ENCODE results near the gene AFG1L. TPM values are rescaled to one million over a fixed set of nuclear protein-coding genes. Genes with fewer than 3 reads are reported as not detected.
A peak's percentile ranks its signal among the peaks of the same experiment; 100 is the strongest.

AFG1L gene
- total RNA-seq, 1 experiment from 2014 or later = 7.9 TPM

GRCh38 chr6:108562503-108562993 lies 267.7 kb downstream of the AFG1L start (continued):
- TF ChIP-seq, protein P1, sequence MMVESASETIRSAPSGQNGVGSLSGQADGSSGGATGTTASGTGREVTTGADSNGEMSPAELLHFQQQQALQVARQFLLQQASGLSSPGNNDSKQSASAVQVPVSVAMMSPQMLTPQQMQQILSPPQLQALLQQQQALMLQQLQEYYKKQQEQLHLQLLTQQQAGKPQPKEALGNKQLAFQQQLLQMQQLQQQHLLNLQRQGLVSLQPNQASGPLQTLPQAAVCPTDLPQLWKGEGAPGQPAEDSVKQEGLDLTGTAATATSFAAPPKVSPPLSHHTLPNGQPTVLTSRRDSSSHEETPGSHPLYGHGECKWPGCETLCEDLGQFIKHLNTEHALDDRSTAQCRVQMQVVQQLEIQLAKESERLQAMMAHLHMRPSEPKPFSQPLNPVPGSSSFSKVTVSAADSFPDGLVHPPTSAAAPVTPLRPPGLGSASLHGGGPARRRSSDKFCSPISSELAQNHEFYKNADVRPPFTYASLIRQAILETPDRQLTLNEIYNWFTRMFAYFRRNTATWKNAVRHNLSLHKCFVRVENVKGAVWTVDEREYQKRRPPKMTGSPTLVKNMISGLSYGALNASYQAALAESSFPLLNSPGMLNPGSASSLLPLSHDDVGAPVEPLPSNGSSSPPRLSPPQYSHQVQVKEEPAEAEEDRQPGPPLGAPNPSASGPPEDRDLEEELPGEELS (CRISPR knock-in tag; IDR thresholded peaks at IDR 0.05) = peak; percentile 85; the same call in 1 of the 2 replicates
- no peak for TF ChIP-seq TEAD4 (CRISPR knock-in tag; IDR thresholded peaks at IDR 0.05)
- TF ChIP-seq, protein P2, sequence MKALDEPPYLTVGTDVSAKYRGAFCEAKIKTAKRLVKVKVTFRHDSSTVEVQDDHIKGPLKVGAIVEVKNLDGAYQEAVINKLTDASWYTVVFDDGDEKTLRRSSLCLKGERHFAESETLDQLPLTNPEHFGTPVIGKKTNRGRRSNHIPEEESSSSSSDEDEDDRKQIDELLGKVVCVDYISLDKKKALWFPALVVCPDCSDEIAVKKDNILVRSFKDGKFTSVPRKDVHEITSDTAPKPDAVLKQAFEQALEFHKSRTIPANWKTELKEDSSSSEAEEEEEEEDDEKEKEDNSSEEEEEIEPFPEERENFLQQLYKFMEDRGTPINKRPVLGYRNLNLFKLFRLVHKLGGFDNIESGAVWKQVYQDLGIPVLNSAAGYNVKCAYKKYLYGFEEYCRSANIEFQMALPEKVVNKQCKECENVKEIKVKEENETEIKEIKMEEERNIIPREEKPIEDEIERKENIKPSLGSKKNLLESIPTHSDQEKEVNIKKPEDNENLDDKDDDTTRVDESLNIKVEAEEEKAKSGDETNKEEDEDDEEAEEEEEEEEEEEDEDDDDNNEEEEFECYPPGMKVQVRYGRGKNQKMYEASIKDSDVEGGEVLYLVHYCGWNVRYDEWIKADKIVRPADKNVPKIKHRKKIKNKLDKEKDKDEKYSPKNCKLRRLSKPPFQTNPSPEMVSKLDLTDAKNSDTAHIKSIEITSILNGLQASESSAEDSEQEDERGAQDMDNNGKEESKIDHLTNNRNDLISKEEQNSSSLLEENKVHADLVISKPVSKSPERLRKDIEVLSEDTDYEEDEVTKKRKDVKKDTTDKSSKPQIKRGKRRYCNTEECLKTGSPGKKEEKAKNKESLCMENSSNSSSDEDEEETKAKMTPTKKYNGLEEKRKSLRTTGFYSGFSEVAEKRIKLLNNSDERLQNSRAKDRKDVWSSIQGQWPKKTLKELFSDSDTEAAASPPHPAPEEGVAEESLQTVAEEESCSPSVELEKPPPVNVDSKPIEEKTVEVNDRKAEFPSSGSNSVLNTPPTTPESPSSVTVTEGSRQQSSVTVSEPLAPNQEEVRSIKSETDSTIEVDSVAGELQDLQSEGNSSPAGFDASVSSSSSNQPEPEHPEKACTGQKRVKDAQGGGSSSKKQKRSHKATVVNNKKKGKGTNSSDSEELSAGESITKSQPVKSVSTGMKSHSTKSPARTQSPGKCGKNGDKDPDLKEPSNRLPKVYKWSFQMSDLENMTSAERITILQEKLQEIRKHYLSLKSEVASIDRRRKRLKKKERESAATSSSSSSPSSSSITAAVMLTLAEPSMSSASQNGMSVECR (CRISPR knock-in tag; IDR thresholded peaks at IDR 0.05; ENCODE audit: borderline replicate concordance) = peak; percentile 74; the same call in 1 of the 2 replicates
- TF ChIP-seq ATF3 (CRISPR knock-in tag; conservative IDR thresholded peaks at IDR 0.05) = no peak
- TF ChIP-seq, protein P3, sequence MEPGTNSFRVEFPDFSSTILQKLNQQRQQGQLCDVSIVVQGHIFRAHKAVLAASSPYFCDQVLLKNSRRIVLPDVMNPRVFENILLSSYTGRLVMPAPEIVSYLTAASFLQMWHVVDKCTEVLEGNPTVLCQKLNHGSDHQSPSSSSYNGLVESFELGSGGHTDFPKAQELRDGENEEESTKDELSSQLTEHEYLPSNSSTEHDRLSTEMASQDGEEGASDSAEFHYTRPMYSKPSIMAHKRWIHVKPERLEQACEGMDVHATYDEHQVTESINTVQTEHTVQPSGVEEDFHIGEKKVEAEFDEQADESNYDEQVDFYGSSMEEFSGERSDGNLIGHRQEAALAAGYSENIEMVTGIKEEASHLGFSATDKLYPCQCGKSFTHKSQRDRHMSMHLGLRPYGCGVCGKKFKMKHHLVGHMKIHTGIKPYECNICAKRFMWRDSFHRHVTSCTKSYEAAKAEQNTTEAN (CRISPR knock-in tag; IDR thresholded peaks at IDR 0.05) = peak; percentile 90
- peak; percentile 88 for TF ChIP-seq USF2 (CRISPR knock-in tag; IDR thresholded peaks at IDR 0.05)
- no peak for TF ChIP-seq ZNF317 (CRISPR knock-in tag; IDR thresholded peaks at IDR 0.05; ENCODE audit: borderline replicate concordance, low read depth)
- peak; percentile 48; the same call in 1 of the 2 replicates for TF ChIP-seq NFE2L1 (CRISPR knock-in tag; IDR thresholded peaks at IDR 0.05)
- TF ChIP-seq TEAD1 (CRISPR knock-in tag; IDR thresholded peaks at IDR 0.05) = peak; percentile 82

GRCh38 chr6:108563292-108563691 lies 268.4 kb downstream of the AFG1L start:
- no peak overlapping the region for H3K27ac Mint-ChIP-seq
- peak overlapping the region; percentile 85 for H3K4me3 Mint-ChIP-seq
- ATAC-seq (no peak), DNase-seq (ENCODE audit: low spot score) (no peak)
- H3K9me3 Mint-ChIP-seq = no peaks in the 10 kb centered on the region
- TF ChIP-seq ZBTB21 (CRISPR knock-in tag; IDR thresholded peaks at IDR 0.05; ENCODE audit: borderline replicate concordance) (no peak), NFE2L1 (CRISPR knock-in tag; IDR thresholded peaks at IDR 0.05) (no peak)
- TF ChIP-seq, protein P2 (CRISPR knock-in tag; IDR thresholded peaks at IDR 0.05; ENCODE audit: borderline replicate concordance) = no peak
- TF ChIP-seq, protein P4, sequence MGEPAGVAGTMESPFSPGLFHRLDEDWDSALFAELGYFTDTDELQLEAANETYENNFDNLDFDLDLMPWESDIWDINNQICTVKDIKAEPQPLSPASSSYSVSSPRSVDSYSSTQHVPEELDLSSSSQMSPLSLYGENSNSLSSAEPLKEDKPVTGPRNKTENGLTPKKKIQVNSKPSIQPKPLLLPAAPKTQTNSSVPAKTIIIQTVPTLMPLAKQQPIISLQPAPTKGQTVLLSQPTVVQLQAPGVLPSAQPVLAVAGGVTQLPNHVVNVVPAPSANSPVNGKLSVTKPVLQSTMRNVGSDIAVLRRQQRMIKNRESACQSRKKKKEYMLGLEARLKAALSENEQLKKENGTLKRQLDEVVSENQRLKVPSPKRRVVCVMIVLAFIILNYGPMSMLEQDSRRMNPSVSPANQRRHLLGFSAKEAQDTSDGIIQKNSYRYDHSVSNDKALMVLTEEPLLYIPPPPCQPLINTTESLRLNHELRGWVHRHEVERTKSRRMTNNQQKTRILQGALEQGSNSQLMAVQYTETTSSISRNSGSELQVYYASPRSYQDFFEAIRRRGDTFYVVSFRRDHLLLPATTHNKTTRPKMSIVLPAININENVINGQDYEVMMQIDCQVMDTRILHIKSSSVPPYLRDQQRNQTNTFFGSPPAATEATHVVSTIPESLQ (CRISPR knock-in tag; IDR thresholded peaks at IDR 0.05) = no peak
- TF ChIP-seq, protein P5, sequence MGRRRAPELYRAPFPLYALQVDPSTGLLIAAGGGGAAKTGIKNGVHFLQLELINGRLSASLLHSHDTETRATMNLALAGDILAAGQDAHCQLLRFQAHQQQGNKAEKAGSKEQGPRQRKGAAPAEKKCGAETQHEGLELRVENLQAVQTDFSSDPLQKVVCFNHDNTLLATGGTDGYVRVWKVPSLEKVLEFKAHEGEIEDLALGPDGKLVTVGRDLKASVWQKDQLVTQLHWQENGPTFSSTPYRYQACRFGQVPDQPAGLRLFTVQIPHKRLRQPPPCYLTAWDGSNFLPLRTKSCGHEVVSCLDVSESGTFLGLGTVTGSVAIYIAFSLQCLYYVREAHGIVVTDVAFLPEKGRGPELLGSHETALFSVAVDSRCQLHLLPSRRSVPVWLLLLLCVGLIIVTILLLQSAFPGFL (CRISPR knock-in tag; IDR thresholded peaks at IDR 0.05; ENCODE audit: borderline replicate concordance) = no peak
- H3K4me1 Mint-ChIP-seq = peaks cover 39% of the 10 kb centered on the region
- peaks cover 25% of the 10 kb centered on the region for H3K27me3 Mint-ChIP-seq (ENCODE audit: low read depth)
- peaks cover 8% of the 10 kb centered on the region; the same call in 1 of the 2 replicates for H3K36me3 Mint-ChIP-seq
- CTCF ChIA-PET = no interaction called here
- POLR2A ChIA-PET = interaction anchor here (1.0 to 1.6 kb wide), 3 partner anchors 104 to 275 kb away, joined by 3 to 5 read pairs (median 3); no protein-coding TSS in a partner anchor
